Subcutaneous abdominal adipose tissue (tissue), 5 donors: ENCODE data around the gene SPATA9.
A peak's percentile ranks its signal among the peaks of the same experiment; 100 is the strongest.

Experiments used
- H3K27ac ChIP-seq: one replicate; pipeline ENCODE4 v1.7.0; 2013; ENCODE audit warnings: low read depth, mild to moderate bottlenecking, inconsistent platforms, low read length, moderate library complexity
- H3K27me3 ChIP-seq, 5 donors: one replicate each; pipeline ENCODE4 v1.7.0; 2013; ENCODE audit warnings: low read length in 5 of 5, inconsistent platforms in 1 of 5; ENCODE audit not compliant: control insufficient read depth in 5 of 5, insufficient read depth in 4 of 5
- H3K36me3 ChIP-seq, 5 donors: one replicate each; pipeline ENCODE4 v1.7.0; 2013; ENCODE audit warnings: low read length in 5 of 5; ENCODE audit not compliant: control insufficient read depth in 5 of 5, insufficient read depth in 5 of 5
- H3K4me1 ChIP-seq, 5 donors: one replicate each; pipeline ENCODE4 v1.7.0; 2013; ENCODE audit warnings: low read length in 5 of 5, mild to moderate bottlenecking in 3 of 5, moderate library complexity in 1 of 5; ENCODE audit not compliant: control insufficient read depth in 5 of 5, insufficient read depth in 5 of 5
- H3K4me3 ChIP-seq, 5 donors: one replicate each; pipeline ENCODE4 v1.7.0; 2013; ENCODE audit warnings: low read length in 5 of 5, low read depth in 1 of 5
- H3K9ac ChIP-seq, 5 donors: one replicate each; pipeline ENCODE4 v1.7.0; 2013; ENCODE audit warnings: low read length in 5 of 5, mild to moderate bottlenecking in 4 of 5, moderate library complexity in 3 of 5
- H3K9me3 ChIP-seq, 5 donors: one replicate each; pipeline ENCODE4 v1.7.0; 2013; ENCODE audit warnings: low read length in 5 of 5; ENCODE audit not compliant: control insufficient read depth in 5 of 5
- donor health status: healthy.
- donor health status: healthy.
- donor health status: healthy.
- donor health status: healthy.
- donor health status: healthy.

The SPATA9 gene

DNA sequence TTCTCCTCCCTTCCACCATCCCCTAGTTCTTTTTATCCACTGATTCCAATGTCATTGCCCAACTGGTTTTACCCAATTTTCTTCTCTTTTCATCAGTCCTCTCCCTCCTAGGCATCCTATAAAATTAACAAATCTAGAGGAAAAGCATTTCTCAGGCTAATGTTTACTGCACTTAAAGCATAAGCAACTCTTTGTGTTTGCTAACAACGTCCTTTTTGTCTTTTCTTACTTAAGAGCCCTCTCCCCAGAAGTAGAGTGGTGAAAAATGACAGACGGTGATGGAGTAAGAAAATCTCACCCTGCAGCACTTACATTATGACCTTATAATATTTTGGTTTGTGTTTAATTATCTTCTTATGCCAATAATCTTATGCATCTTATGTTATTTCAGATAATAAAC is 1.6 kb upstream of the SPATA9 start:
- no peaks in the 10 kb centered on the region for H3K27me3 ChIP-seq
- no peaks in the 10 kb centered on the region for H3K9me3 ChIP-seq
- no peak overlapping the region for H3K9ac ChIP-seq
- H3K27ac ChIP-seq: no peak overlapping the region
- H3K4me3 ChIP-seq: no peak overlapping the region
- H3K36me3 ChIP-seq: peaks cover 0 to 29% (median 0%) of the 10 kb centered on the region in 5 donors
- H3K4me1 ChIP-seq: no peaks in the 10 kb centered on the region

DNA sequence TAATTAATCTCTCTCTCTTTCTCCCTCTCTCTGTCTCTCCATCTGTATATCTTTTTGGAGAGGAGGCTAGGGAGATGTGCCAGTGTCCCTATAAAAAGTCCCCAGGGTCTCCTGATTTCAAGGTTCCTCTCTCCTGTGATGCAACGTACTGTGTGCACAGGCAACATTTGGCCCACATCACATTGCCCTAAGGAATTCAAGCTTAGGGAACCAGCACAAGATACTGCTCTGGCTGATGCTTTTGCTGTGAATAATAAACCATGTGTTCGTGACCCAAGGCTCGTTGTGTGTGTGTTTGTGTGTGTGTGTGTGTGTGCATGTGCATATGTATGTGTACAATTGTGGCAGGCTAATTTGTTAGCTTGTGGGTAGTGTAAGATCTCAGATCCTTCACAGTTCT is 9.7 kb downstream of the SPATA9 start:
- H3K9ac ChIP-seq: no peak overlapping the region
- H3K36me3 ChIP-seq: no peaks in the 10 kb centered on the region
- peaks cover 0 to 27% (median 15%) of the 10 kb centered on the region in 5 donors for H3K4me1 ChIP-seq
- no peak overlapping the region for H3K4me3 ChIP-seq
- no peaks in the 10 kb centered on the region for H3K27me3 ChIP-seq
- H3K9me3 ChIP-seq: no peaks in the 10 kb centered on the region
- peak overlapping the region; percentile 47 for H3K27ac ChIP-seq

DNA sequence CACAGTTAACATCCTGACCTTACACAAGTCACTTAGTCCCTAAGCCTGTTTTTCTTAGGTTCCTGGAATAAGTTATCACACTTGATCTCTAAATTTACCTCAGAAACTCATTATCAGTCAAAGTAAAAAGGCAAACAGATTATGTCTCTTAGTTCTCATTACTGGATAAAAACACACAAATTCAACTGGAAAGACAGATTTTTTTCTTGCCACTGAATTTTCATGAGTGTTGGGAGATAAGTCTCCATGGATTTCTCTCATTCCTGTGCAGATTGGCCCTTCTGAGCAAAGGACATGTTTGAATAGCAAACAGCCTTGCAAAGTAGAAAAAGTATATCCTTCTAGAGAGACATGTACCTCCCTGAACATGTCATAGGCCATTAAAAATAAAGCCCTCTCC is 10.2 kb downstream of the SPATA9 start:
- Histone ChIP-seq H3K36me3 (no peaks in the 10 kb centered on the region), H3K4me3 (no peak overlapping the region), H3K27ac (peak overlapping the region; percentile 33), H3K9ac (no peak overlapping the region), H3K4me1 (peaks cover 0 to 27% (median 15%) of the 10 kb centered on the region in 5 donors), H3K27me3 (no peaks in the 10 kb centered on the region), H3K9me3 (no peaks in the 10 kb centered on the region)

DNA sequence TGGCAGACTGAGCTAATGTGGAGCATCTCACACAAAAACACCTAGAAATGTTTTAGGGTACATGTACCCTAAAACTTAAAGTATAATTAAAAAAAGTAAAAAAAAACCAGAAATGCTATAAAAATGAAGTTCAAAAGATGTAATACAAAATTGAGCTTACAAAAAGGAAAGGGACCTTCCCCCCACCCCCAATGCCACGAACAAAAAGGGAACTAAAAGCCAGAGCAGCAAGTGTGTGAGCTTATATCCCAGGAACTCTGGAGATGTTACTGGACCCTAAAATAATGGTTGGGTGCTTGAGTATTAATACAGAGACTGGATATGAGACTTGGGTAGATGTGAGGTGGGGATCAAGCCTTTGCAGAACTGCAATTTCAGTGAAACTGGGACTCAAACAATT is 11.0 kb downstream of the SPATA9 start:
- Histone ChIP-seq H3K9ac (no peak overlapping the region), H3K27ac (no peak overlapping the region), H3K27me3 (no peaks in the 10 kb centered on the region), H3K9me3 (no peaks in the 10 kb centered on the region), H3K4me1 (peaks cover 0 to 27% (median 15%) of the 10 kb centered on the region in 5 donors), H3K4me3 (no peak overlapping the region), H3K36me3 (no peaks in the 10 kb centered on the region)

DNA sequence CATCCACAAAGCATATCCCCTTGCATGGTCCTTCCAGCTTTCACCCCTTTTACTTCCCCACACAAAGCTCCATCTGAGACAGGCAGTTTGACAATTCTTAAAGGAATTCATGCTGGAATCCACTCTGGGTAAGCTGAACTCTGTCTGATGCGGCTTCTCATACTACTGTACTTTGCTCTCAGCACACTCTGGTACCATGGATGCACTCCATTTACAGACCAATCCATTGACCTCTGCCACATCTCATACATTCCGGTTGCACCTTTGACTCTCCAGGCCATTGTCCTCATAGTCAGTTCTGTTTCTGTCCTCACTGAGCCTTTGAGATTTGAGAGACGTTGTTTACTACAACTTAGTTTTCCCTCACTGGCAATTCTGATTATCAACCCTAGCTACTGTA is 12.2 kb downstream of the SPATA9 start:
- H3K4me3 ChIP-seq: no peak overlapping the region
- no peaks in the 10 kb centered on the region for H3K27me3 ChIP-seq
- H3K27ac ChIP-seq: no peak overlapping the region
- no peaks in the 10 kb centered on the region for H3K9me3 ChIP-seq
- no peak overlapping the region for H3K9ac ChIP-seq
- no peaks in the 10 kb centered on the region for H3K36me3 ChIP-seq
- H3K4me1 ChIP-seq: peaks cover 0 to 27% (median 15%) of the 10 kb centered on the region in 5 donors

DNA sequence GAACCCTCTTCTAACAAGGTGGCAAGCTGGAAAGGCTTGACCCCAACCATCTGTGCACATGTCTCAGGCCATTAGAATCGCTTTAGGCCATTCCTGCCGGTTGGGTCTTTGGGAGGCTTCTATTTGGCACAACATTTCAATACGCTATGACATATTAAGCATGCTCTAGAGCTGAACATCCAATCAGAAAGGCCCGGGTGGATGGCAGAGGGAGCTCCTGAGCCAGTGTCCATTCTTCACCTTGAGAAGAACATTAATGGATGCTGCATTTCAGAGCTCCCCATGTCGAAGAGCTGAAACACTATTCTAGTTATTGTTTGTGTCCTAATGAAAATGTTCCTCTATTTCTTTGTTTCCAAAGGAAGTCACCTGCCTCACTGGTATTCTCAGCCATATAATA is 12.8 kb downstream of the SPATA9 start:
- no peak overlapping the region for H3K27ac ChIP-seq

DNA sequence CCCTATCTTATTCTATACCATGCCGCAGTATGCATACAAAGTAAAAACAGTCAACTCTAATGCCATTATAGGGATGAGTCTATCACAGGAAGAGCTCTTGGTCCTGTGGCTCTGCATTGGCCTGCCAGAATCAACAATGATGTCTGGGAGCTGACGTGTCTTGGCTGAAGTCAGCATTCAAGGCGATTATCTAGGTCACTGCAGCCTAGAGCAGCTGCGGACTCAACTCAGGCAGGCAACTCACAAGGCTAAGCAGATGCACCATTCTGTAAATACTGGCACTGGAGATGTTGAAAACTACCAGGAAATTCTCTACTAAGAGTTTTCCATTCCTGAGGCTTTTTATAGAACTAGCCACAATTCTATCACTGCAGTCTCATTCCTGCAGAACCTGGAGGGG is 13.3 kb downstream of the SPATA9 start:
- no peaks in the 10 kb centered on the region for H3K9me3 ChIP-seq
- H3K4me3 ChIP-seq: no peak overlapping the region
- no peaks in the 10 kb centered on the region for H3K36me3 ChIP-seq
- H3K9ac ChIP-seq: no peak overlapping the region
- peaks cover 0 to 28% (median 15%) of the 10 kb centered on the region in 5 donors for H3K4me1 ChIP-seq
- no peaks in the 10 kb centered on the region for H3K27me3 ChIP-seq
- no peak overlapping the region for H3K27ac ChIP-seq

More for the DNA sequence above, 12.8 kb downstream of the SPATA9 start:
- Histone ChIP-seq H3K4me3 (no peak overlapping the region), H3K9ac (no peak overlapping the region), H3K9me3 (no peaks in the 10 kb centered on the region), H3K36me3 (no peaks in the 10 kb centered on the region), H3K27me3 (no peaks in the 10 kb centered on the region), H3K4me1 (peaks cover 0 to 27% (median 15%) of the 10 kb centered on the region in 5 donors)

DNA sequence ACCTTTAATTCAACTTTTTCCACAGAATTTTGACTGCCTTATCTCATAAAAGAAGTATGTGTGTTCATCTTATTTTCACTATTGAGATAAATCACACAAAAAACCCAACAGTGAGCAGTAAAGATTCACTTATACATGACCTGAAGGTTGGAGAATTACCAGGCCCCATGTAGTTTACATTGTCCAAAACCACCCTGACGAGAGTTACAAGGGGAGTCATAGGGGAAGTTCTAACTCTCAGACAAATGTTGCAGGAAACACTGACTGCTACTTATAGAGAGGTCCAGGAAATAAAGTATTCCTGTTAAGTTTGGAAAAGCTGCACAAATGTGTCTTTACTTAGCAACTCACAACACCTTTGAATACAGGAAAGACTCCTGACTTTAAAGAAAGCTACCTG is 14.1 kb downstream of the SPATA9 start:
- no peak overlapping the region for H3K9ac ChIP-seq
- H3K27ac ChIP-seq: no peak overlapping the region

DNA sequence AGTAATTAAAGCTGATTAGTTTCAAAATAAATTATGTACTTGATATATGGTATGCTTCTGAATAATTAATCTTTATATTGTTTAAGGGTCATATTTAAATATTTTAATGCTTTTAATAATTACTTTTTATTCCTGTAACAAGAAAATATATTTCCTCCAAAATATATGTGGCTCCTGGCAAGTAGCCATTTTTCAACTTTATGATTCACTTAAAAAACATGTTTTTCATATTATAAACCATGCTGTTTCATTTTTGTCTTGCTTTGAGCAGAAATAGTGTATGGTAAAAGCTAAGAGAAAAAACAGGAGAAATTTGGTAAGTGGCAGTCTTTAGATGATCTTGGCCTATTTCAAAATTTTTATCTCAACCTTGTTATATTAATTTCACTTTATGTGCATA is 14.6 kb downstream of the SPATA9 start:
- H3K9ac ChIP-seq: no peak overlapping the region
- no peak overlapping the region for H3K4me3 ChIP-seq
- H3K9me3 ChIP-seq: no peaks in the 10 kb centered on the region
- H3K27me3 ChIP-seq: no peaks in the 10 kb centered on the region
- H3K36me3 ChIP-seq: no peaks in the 10 kb centered on the region
- no peak overlapping the region for H3K27ac ChIP-seq
- peaks cover 0 to 29% (median 19%) of the 10 kb centered on the region in 5 donors for H3K4me1 ChIP-seq

More for the DNA sequence above, 14.1 kb downstream of the SPATA9 start:
- no peaks in the 10 kb centered on the region for H3K27me3 ChIP-seq
- peaks cover 0 to 31% (median 21%) of the 10 kb centered on the region in 5 donors for H3K4me1 ChIP-seq
- H3K9me3 ChIP-seq: no peaks in the 10 kb centered on the region
- no peaks in the 10 kb centered on the region for H3K36me3 ChIP-seq
- no peak overlapping the region for H3K4me3 ChIP-seq

DNA sequence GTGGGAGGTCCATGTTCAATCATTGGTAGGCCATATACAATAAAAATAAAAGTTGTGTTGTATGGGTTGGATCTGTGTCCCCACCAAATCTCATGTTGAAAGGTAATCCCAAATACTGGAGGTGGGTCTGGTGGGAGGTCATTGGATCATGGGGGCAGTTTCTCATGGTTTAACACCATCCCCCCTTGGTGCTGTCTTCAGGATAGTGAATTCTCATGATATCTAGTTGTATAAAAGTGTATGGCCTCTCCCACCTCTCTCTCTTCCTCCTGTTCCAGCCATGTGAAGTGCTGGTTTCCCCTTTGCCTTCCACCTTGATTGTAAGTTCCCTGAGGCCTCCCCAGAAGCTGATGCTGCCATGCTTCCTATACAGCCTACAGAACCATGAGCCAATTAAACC is 15.1 kb downstream of the SPATA9 start:
- H3K27ac ChIP-seq: no peak overlapping the region
- H3K27me3 ChIP-seq: no peaks in the 10 kb centered on the region
- H3K9me3 ChIP-seq: no peaks in the 10 kb centered on the region
- no peaks in the 10 kb centered on the region for H3K36me3 ChIP-seq
- H3K4me3 ChIP-seq: no peak overlapping the region
- no peak overlapping the region for H3K9ac ChIP-seq
- peaks cover 0 to 24% (median 13%) of the 10 kb centered on the region in 5 donors for H3K4me1 ChIP-seq
